DND-41 (cell line): ENCODE data around the gene CACNA1H.

ENCODE experiments used
- ATAC-seq: fragments of 200-7000 bp; cut with Tn5 transposase; 3 replicates; pipeline ENCODE4 v1.9.1; 2021; ENCODE audit warnings: low read depth; ENCODE audit not compliant: insufficient read depth
- DNase-seq: peaks from one replicate; pipeline ENCODE4 v3.0.0-alpha.2; 2020
- H2AFZ ChIP-seq: 2 replicates; pipeline ENCODE4 v1.6.0; 2012; ENCODE audit warnings: low read depth, low read length
- H3K27ac ChIP-seq: 2 replicates; pipeline ENCODE4 v1.5.1; 2012; ENCODE audit warnings: low read length, inconsistent platforms
- H3K27me3 ChIP-seq: fragments of 200-600 bp; sonication (generic); 2 replicates; pipeline ENCODE4 v1.6.0; 2012; ENCODE audit warnings: low read length, mild to moderate bottlenecking, inconsistent platforms; ENCODE audit not compliant: insufficient read depth, poor library complexity
- H3K36me3 ChIP-seq: 2 replicates; pipeline ENCODE4 v1.5.1; 2012; ENCODE audit warnings: low read length, inconsistent platforms; ENCODE audit not compliant: insufficient read depth
- H3K4me1 ChIP-seq: 2 replicates; pipeline ENCODE4 v1.5.1; 2012; ENCODE audit warnings: mild to moderate bottlenecking, low read length; ENCODE audit not compliant: insufficient read depth
- H3K4me2 ChIP-seq: 2 replicates; pipeline ENCODE4 v1.6.0; 2012; ENCODE audit warnings: mild to moderate bottlenecking, moderate library complexity, low read length, inconsistent platforms; ENCODE audit not compliant: insufficient read depth
- H3K4me3 ChIP-seq, 2 experiments: fragments of 200-600 bp in 1 of 2; shearing (Covaris generic) in 1 of 2; 2 replicates each; pipeline ENCODE4 v1.5.1; 2012 to 2016; ENCODE audit warnings: inconsistent platforms in 2 of 2, low read length in 2 of 2, mild to moderate bottlenecking in 2 of 2, low read depth in 1 of 2, moderate library complexity in 1 of 2
- H3K79me2 ChIP-seq: 2 replicates; pipeline ENCODE4 v1.6.0; 2012; ENCODE audit warnings: low read length, inconsistent platforms; ENCODE audit not compliant: insufficient read depth
- H3K9ac ChIP-seq: 2 replicates; pipeline ENCODE4 v1.6.0; 2012; ENCODE audit warnings: low read depth, mild to moderate bottlenecking, inconsistent platforms, low read length, moderate library complexity
- H3K9me3 ChIP-seq: 2 replicates; pipeline ENCODE4 v1.5.1; 2012; ENCODE audit warnings: low read length, moderate library complexity, mild to moderate bottlenecking, inconsistent platforms; ENCODE audit not compliant: insufficient read depth, severe bottlenecking
- H4K20me1 ChIP-seq: 2 replicates; pipeline ENCODE4 v1.6.0; 2012; ENCODE audit warnings: low read length; ENCODE audit not compliant: insufficient read depth
- CTCF ChIP-seq: IDR thresholded peaks from 2 replicates; pipeline ENCODE4 v1.5.1; 2012; ENCODE audit warnings: borderline replicate concordance, low read length, moderate library complexity, mild to moderate bottlenecking; ENCODE audit not compliant: poor library complexity, severe bottlenecking; ENCODE audit errors: extremely low read depth
- EZH2 ChIP-seq: IDR thresholded peaks from 3 replicates; pipeline ENCODE4 v1.6.1; 2012; ENCODE audit warnings: borderline replicate concordance, low read depth, mild to moderate bottlenecking, moderate library complexity, low read length, inconsistent platforms; ENCODE audit not compliant: severe bottlenecking

Gene CACNA1H

GRCh38 chr16:1201444-1201843 lies 48.5 kb downstream of the CACNA1H start:
- Histone ChIP-seq H3K4me2 (no peak overlapping the region), H2AFZ (no peak overlapping the region), H3K27me3 (no peaks in the 10 kb centered on the region), H3K36me3 (no peaks in the 10 kb centered on the region), H3K4me3 (no peak overlapping the region), H4K20me1 (peaks cover 13% of the 10 kb centered on the region; the same call in 1 of the 2 replicates), H3K27ac (no peak overlapping the region), H3K4me1 (no peaks in the 10 kb centered on the region), H3K9ac (no peak overlapping the region), H3K79me2 (no peaks in the 10 kb centered on the region), H3K9me3 (no peaks in the 10 kb centered on the region)
- DNase-seq (no peak), ATAC-seq (no peak)
- no peak for TF ChIP-seq CTCF
- no peak for TF ChIP-seq EZH2

DNA sequence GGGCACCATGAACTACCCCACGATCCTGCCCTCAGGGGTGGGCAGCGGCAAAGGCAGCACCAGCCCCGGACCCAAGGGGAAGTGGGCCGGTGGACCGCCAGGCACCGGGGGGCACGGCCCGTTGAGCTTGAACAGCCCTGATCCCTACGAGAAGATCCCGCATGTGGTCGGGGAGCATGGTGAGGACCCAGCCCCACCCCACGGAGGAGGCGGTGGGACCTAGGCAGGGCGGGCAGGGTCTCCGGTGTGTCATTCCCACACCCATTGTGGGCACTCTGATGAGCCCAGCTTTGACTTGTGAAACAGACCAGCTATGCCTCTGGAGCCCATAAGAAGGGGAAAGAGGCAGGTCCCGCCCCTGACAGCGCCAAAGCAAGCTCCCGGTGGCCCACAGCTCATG lies 49.4 kb downstream of the CACNA1H start:
- H2AFZ ChIP-seq = no peak overlapping the region
- no peak for TF ChIP-seq EZH2
- no peak for TF ChIP-seq CTCF
- H3K36me3 ChIP-seq = no peaks in the 10 kb centered on the region
- peaks cover 13% of the 10 kb centered on the region; the same call in 1 of the 2 replicates for H4K20me1 ChIP-seq
- no peak overlapping the region for H3K4me3 ChIP-seq
- H3K79me2 ChIP-seq = no peaks in the 10 kb centered on the region
- H3K9ac ChIP-seq = no peak overlapping the region
- ATAC-seq (no peak), DNase-seq (no peak)
- H3K27me3 ChIP-seq = no peaks in the 10 kb centered on the region
- no peak overlapping the region for H3K4me2 ChIP-seq
- H3K27ac ChIP-seq = no peak overlapping the region
- H3K9me3 ChIP-seq = no peaks in the 10 kb centered on the region
- no peaks in the 10 kb centered on the region for H3K4me1 ChIP-seq

GRCh38 chr16:1204933-1205332 lies 52.0 kb downstream of the CACNA1H start:
- H2AFZ ChIP-seq = no peak overlapping the region
- H3K4me2 ChIP-seq = no peak overlapping the region
- no peaks in the 10 kb centered on the region for H3K9me3 ChIP-seq
- H3K4me3 ChIP-seq = no peak overlapping the region
- H3K9ac ChIP-seq = no peak overlapping the region
- peaks cover 4% of the 10 kb centered on the region; the same call in 1 of the 2 replicates for H4K20me1 ChIP-seq
- no peaks in the 10 kb centered on the region for H3K4me1 ChIP-seq
- DNase-seq (no peak), ATAC-seq (no peak)
- H3K27me3 ChIP-seq = no peaks in the 10 kb centered on the region
- no peak overlapping the region for H3K27ac ChIP-seq
- TF ChIP-seq CTCF (no peak), EZH2 (no peak)
- no peaks in the 10 kb centered on the region for H3K36me3 ChIP-seq
- no peaks in the 10 kb centered on the region for H3K79me2 ChIP-seq

DNA sequence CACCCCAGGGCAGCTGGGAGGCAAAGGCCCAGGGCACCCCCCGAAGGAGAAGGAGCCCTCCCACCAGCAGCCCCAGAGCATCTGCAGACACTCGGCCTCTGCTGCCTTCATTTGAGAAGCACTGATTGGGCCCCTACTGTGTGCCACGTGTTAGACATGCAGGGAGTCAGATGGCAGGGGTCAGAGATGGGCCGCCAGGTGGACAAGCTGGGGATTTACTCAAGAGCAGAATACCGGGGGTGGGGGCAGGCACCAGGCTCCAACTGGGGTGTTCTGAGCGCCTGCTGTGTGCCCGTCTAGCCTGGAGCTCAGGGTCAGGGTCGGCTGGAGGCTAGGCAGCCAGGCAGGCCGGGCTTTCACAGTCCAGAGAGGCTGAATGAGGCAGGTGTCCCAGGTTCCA lies 53.4 kb downstream of the CACNA1H start:
- Histone ChIP-seq H3K4me3 (no peak overlapping the region), H2AFZ (no peak overlapping the region), H4K20me1 (no peaks in the 10 kb centered on the region), H3K9ac (no peak overlapping the region), H3K4me2 (no peak overlapping the region), H3K9me3 (no peaks in the 10 kb centered on the region), H3K36me3 (no peaks in the 10 kb centered on the region), H3K4me1 (no peaks in the 10 kb centered on the region), H3K79me2 (no peaks in the 10 kb centered on the region), H3K27ac (no peak overlapping the region), H3K27me3 (no peaks in the 10 kb centered on the region)
- DNase-seq (no peak), ATAC-seq (no peak)
- TF ChIP-seq EZH2 (no peak), CTCF (no peak)
